Measurements from ENCODE around the gene ACYP2.

DNA sequence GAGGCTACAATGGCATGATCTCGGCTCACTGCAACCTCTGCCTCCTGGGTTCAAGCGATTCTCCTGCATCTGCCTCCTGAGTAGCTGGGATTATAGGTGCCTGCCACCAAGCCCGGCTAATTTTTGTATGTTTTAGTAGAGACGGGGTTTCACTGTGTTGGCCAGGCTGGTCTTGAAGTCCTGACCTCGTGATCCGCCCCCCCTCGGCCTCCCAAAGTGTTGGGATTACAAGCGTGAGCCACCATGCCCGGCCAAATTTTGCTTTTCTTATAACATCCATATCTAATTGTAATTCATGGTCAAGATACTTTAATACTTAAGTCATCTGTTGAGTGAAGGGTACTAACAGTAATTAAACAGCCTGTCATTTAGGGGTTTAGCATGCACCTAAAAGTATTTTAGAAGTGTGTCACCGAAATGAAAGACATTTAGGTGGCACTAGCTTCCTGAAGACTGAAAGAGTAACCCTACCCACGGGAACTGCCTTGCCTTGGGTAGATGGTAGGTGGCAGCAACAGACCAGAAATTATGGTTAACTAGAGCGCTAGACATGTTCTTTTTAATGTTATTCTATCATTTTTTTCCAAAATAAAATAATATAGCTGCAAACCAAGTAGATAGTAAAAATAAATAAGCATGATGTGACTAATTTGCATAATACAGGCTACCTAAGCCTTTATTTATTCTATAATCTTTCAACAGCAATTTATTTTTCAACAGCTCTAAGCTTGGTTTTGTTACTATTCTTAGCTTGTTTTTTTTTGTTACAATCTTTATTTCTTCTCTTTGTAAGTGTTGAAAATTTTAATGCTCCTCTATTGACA, 8.6 kb upstream of the ACYP2 start:
- TF ChIP-seq EZH2 (IDR thresholded peaks at IDR 0.05; ENCODE audit: insufficient read depth, poor library complexity, severe bottlenecking) (no peak), EZH2phosphoT487 (IDR thresholded peaks at IDR 0.05; ENCODE audit: insufficient read depth, low read depth) (no peak)

Data from GM23248 (cell line).